Mucosa of descending colon (tissue), 3 donors: ENCODE measurements around the gene BNC2. TPM values are rescaled to one million over a fixed set of nuclear protein-coding genes. Genes with fewer than 3 reads are reported as not detected.

Experiments used
- ATAC-seq: fragments of 200-7000 bp; cut with Tn5 transposase; one replicate; pipeline ENCODE4 v1.9.1; 2020; ENCODE audit warnings: mild to moderate bottlenecking, moderate library complexity
- DNase-seq, 3 donors: peaks; one replicate each; pipeline ENCODE4 v3.0.0-alpha.2; 2020
- H3K36me3 ChIP-seq: fragments of 200-600 bp; one replicate; pipeline ENCODE4 v1.8.0; 2021; ENCODE audit warnings: low read depth, mild to moderate bottlenecking
- H3K4me1 ChIP-seq: fragments of 200-600 bp; one replicate; pipeline ENCODE4 v1.8.0; 2021; ENCODE audit warnings: low read depth, mild to moderate bottlenecking
- H3K4me3 ChIP-seq: fragments of 200-600 bp; one replicate; pipeline ENCODE4 v1.8.0; 2021; ENCODE audit warnings: mild to moderate bottlenecking
- H3K9me3 ChIP-seq: fragments of 200-600 bp; one replicate; pipeline ENCODE4 v1.8.0; 2021; ENCODE audit warnings: mild to moderate bottlenecking
- intact Hi-C, 2 donors: fragments of 100-400 bp; cut with DNase I in 1 of 2; cut with micrococcal nuclease in 1 of 2; formaldehyde crosslinking; loops; one replicate each; pipeline versions ENCODE4 v1.11.0 to v1.11.1; 2022; cut with DNase I, micrococcal nuclease
- total RNA-seq, 3 donors: library from RNA; stranded (reverse); fragmentation: NEBNext Ultra II Directional in 2 of 3; extraction: Animal tissue kit (Norgen Biotek cat#: 25700) in 2 of 3; gene quantifications; one replicate each; pipeline versions ENCODE4 v1.2.1 to v1.2.4, GENCODE V29; 2021 to 2023
- TF ChIP-seq, protein P1 (sequence below): fragments of 200-600 bp; IDR thresholded peaks from one replicate; pipeline ENCODE4 v1.8.0; 2022; ENCODE audit warnings: antibody characterized with exemption, mild to moderate bottlenecking
- donor health status: DM: no; HTN: no; CAD: no; lungs with moderate emphysema.
- donor health status: DM: no; HTN: no; CAD: no.
- donor health status: DM: no; HTN: yes; CAD: no.

Gene BNC2
- total RNA-seq, 3 donors from 2014 or later: 8.2 to 192 (median 12.0) TPM

DNA sequence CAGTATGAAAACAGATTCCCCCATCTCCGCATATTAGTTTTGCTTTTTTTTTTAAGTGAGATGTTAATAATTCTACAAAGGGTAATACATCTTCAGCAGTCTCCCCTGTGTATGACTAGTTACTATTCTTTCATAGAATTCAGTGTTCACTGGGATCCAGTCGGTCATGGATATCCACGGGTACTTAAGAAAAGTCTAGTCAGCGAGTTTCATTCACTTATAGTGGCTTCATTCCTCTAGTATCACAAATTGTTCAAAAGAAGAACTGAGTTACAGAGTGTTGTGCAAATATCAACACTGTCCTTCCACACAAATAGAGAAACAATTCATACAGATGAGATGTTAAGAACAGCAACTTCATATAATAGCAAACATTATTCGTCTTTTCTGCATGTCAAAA is 35.7 kb downstream of the BNC2 start:
- TF ChIP-seq, protein P1, sequence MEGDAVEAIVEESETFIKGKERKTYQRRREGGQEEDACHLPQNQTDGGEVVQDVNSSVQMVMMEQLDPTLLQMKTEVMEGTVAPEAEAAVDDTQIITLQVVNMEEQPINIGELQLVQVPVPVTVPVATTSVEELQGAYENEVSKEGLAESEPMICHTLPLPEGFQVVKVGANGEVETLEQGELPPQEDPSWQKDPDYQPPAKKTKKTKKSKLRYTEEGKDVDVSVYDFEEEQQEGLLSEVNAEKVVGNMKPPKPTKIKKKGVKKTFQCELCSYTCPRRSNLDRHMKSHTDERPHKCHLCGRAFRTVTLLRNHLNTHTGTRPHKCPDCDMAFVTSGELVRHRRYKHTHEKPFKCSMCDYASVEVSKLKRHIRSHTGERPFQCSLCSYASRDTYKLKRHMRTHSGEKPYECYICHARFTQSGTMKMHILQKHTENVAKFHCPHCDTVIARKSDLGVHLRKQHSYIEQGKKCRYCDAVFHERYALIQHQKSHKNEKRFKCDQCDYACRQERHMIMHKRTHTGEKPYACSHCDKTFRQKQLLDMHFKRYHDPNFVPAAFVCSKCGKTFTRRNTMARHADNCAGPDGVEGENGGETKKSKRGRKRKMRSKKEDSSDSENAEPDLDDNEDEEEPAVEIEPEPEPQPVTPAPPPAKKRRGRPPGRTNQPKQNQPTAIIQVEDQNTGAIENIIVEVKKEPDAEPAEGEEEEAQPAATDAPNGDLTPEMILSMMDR: no peak
- H3K4me1 ChIP-seq: no peaks in the 10 kb centered on the region
- intact Hi-C loops: no loop called here
- H3K9me3 ChIP-seq: no peaks in the 10 kb centered on the region
- H3K4me3 ChIP-seq: no peak overlapping the region
- no peak for DNase-seq
- no peaks in the 10 kb centered on the region for H3K36me3 ChIP-seq
- ATAC-seq: no peak

DNA sequence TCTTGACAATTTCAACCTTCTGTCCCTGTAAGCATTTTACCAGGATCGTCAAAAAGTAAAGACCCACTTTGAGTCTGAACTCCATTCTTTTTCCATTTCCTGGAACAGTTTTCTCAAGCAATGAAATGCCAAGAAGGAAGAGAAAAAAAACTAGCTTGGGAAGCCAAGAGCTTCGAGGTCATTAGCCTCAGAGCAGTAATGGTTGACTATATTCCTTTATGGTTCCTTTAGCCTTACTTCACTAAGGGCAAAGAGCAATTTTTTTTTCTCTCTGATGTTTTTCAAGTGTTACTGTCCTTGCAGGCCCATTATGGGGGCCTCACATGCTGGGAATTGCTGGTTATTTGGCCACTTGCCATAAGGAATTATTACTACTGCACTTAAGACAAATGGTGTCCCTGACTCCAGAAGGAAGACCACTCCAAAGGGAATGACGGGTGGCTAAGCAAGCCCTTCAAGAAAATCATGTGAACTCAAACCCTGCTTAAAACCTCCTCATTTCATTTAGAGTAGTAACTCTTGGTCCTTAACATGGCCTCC is 37.1 kb downstream of the BNC2 start:
- H3K4me1 ChIP-seq: no peaks in the 10 kb centered on the region
- H3K9me3 ChIP-seq: no peaks in the 10 kb centered on the region
- TF ChIP-seq, protein P1: no peak
- H3K4me3 ChIP-seq: no peak overlapping the region
- ATAC-seq: peak; percentile 27
- intact Hi-C loops: no loop called here
- no peak for DNase-seq
- no peaks in the 10 kb centered on the region for H3K36me3 ChIP-seq

DNA sequence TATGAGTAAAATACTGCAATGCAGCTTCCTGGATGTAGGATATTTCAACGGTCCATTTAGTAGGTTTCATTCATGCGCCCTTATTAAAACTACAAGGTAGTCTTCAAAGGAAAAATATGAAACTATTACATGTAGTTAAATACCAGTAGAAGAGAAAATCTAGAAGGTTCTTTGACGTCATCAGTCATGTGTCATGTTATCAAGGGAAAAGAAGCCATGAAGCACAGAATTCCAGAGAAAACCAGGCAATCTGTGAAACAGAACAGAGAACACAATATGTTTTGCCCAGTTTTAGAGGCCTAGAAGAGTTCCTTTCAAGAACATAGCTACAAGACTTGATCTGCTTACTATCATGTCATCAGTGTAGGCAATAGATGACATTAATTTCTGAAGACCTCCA is 38.4 kb downstream of the BNC2 start:
- no peak for ATAC-seq
- intact Hi-C loops: no loop called here
- Histone ChIP-seq H3K4me1 (no peaks in the 10 kb centered on the region), H3K9me3 (no peaks in the 10 kb centered on the region), H3K36me3 (no peaks in the 10 kb centered on the region), H3K4me3 (no peak overlapping the region)
- no peak for DNase-seq
- TF ChIP-seq, protein P1: no peak

DNA sequence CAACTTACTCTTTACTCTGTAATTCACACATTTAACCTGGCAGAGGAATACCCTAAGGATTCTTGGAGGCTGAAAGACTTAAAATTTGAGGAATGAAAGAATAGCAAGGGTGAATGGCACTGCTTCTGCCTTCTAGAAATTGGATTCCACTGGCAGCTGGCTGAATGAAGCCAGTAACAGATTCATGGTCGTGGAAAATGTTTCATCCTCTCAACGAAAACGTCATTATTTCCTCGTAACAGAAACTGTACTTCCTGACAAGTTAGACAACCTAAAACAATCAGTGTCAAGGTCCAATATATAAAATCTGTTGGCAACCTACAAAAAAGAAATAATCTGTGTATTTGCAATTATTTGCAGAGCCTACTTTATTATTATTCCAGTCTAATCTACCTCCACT is 39.7 kb downstream of the BNC2 start:
- no peaks in the 10 kb centered on the region for H3K4me1 ChIP-seq
- no peak overlapping the region for H3K4me3 ChIP-seq
- H3K36me3 ChIP-seq: no peaks in the 10 kb centered on the region
- H3K9me3 ChIP-seq: no peaks in the 10 kb centered on the region
- intact Hi-C loops: no loop called here
- no peak for ATAC-seq
- TF ChIP-seq, protein P1: no peak
- DNase-seq: no peak

DNA sequence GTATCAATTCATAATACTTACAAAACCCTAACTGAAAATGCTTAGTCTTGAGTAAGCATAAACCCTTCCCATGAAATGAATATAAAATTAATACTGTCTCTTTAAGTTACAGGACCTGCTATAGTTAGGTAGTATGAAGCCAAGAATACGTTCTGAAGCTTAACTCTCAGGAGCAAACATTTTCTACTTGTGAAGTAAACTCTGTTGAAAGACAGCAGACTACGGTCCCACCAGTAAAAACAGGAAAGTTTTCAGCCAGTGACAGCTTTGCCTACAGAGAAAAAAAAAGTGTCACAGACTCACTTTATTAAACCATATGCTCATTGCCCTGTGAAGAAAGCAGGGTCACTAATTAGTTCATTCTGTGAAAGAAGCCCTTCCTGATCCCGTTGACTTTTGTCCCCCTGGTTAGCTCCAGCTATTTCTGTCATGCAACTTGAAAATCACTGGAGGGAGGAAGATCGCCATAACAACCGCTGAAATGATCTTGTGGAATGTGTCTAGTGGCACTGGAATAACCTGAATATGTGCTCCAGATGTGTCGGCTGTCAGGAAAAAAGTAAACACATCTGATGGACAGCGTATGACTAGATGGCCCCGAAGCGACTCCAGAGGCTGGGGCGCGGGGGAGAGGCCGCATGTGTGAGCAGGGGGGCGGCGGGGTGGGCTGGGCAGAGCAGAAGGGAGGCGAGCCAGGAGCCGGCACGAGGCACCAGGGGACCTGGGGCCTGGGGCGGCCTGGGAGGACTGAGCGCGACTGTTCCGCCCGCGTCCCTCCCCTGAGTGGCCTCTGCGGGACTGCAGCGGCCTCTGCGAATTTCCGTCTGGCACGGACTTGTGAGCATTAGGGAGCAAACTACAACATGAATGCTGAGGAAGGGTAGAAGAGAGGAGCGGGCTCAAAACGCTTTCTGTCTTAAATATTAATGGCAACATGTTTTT is 41.9 kb downstream of the BNC2 start:
- TF ChIP-seq, protein P1: no peak
- intact Hi-C loops: no loop called here
- no peaks in the 10 kb centered on the region for H3K4me1 ChIP-seq
- DNase-seq: peak in 2 of 3 donors; percentile 21 to 37
- H3K36me3 ChIP-seq: no peaks in the 10 kb centered on the region
- ATAC-seq: peak; percentile 29
- no peak overlapping the region for H3K4me3 ChIP-seq
- H3K9me3 ChIP-seq: no peaks in the 10 kb centered on the region
